ENCODE results near the gene PARP15. TPM values are rescaled to one million over a fixed set of nuclear protein-coding genes. Genes with fewer than 3 reads are reported as not detected.

Gene PARP15
- total RNA-seq, 1 donor from 2014 or later, result 0.36 TPM

DNA sequence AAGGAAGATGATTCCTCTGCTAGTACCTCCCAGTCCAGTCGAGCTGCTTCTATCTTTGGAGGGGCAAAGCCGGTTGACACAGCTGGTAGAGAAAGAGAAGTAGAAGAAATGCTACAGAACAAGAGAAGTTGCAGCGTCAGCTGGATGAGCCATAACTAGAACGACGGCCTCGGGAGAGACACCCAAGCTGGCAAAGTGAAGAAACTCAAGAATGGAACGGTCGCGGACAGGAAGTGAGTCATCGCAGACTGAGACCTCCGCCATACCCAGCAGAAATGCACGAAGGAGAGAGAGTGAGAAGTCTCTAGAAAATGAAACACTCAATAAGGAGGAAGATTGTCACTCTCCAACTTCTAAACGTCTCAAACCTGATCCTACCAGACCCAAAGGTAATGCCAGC, 84.2 kb downstream of the PARP15 start:
- Mint-ChIP-seq H3K4me3 (ENCODE audit: unreplicated experiment) (no peak overlapping the region), H3K4me1 (ENCODE audit: unreplicated experiment) (no peaks in the 10 kb centered on the region), H3K36me3 (ENCODE audit: low read depth, unreplicated experiment) (no peaks in the 10 kb centered on the region), H3K27me3 (ENCODE audit: unreplicated experiment) (peaks cover 5% of the 10 kb centered on the region), H3K9me3 (ENCODE audit: unreplicated experiment) (no peaks in the 10 kb centered on the region), H3K27ac (ENCODE audit: unreplicated experiment) (no peak overlapping the region)
- TF ChIP-seq, protein P1, sequence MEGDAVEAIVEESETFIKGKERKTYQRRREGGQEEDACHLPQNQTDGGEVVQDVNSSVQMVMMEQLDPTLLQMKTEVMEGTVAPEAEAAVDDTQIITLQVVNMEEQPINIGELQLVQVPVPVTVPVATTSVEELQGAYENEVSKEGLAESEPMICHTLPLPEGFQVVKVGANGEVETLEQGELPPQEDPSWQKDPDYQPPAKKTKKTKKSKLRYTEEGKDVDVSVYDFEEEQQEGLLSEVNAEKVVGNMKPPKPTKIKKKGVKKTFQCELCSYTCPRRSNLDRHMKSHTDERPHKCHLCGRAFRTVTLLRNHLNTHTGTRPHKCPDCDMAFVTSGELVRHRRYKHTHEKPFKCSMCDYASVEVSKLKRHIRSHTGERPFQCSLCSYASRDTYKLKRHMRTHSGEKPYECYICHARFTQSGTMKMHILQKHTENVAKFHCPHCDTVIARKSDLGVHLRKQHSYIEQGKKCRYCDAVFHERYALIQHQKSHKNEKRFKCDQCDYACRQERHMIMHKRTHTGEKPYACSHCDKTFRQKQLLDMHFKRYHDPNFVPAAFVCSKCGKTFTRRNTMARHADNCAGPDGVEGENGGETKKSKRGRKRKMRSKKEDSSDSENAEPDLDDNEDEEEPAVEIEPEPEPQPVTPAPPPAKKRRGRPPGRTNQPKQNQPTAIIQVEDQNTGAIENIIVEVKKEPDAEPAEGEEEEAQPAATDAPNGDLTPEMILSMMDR (IDR thresholded peaks at IDR 0.05; ENCODE audit: unreplicated experiment), result no peak
- DNase-seq (ENCODE audit: low spot score), result no peak

GRCh38 chr3:122662505-122662904, 85.1 kb downstream of the PARP15 start:
- Mint-ChIP-seq H3K9me3 (ENCODE audit: unreplicated experiment) (no peaks in the 10 kb centered on the region), H3K27ac (ENCODE audit: unreplicated experiment) (no peak overlapping the region), H3K4me3 (ENCODE audit: unreplicated experiment) (no peak overlapping the region), H3K27me3 (ENCODE audit: unreplicated experiment) (peaks cover 4% of the 10 kb centered on the region), H3K36me3 (ENCODE audit: low read depth, unreplicated experiment) (no peaks in the 10 kb centered on the region), H3K4me1 (ENCODE audit: unreplicated experiment) (no peaks in the 10 kb centered on the region)
- TF ChIP-seq, protein P1 (IDR thresholded peaks at IDR 0.05; ENCODE audit: unreplicated experiment), result no peak
- no peak for DNase-seq (ENCODE audit: low spot score)

GRCh38 chr3:122665226-122665786, 87.9 kb downstream of the PARP15 start:
- no peak for DNase-seq (ENCODE audit: low spot score)
- H3K4me3 Mint-ChIP-seq (ENCODE audit: unreplicated experiment), result no peak overlapping the region
- H3K4me1 Mint-ChIP-seq (ENCODE audit: unreplicated experiment), result no peaks in the 10 kb centered on the region
- peaks cover 4% of the 10 kb centered on the region for H3K27me3 Mint-ChIP-seq (ENCODE audit: unreplicated experiment)
- no peaks in the 10 kb centered on the region for H3K9me3 Mint-ChIP-seq (ENCODE audit: unreplicated experiment)
- TF ChIP-seq, protein P1 (IDR thresholded peaks at IDR 0.05; ENCODE audit: unreplicated experiment), result no peak
- no peaks in the 10 kb centered on the region for H3K36me3 Mint-ChIP-seq (ENCODE audit: low read depth, unreplicated experiment)
- H3K27ac Mint-ChIP-seq (ENCODE audit: unreplicated experiment), result no peak overlapping the region

GRCh38 chr3:122665881-122666280, 88.4 kb downstream of the PARP15 start:
- no peaks in the 10 kb centered on the region for H3K36me3 Mint-ChIP-seq (ENCODE audit: low read depth, unreplicated experiment)
- TF ChIP-seq, protein P1 (IDR thresholded peaks at IDR 0.05; ENCODE audit: unreplicated experiment), result no peak
- H3K4me3 Mint-ChIP-seq (ENCODE audit: unreplicated experiment), result no peak overlapping the region
- no peaks in the 10 kb centered on the region for H3K9me3 Mint-ChIP-seq (ENCODE audit: unreplicated experiment)
- H3K27me3 Mint-ChIP-seq (ENCODE audit: unreplicated experiment), result no peaks in the 10 kb centered on the region
- no peak for DNase-seq (ENCODE audit: low spot score)
- H3K27ac Mint-ChIP-seq (ENCODE audit: unreplicated experiment), result no peak overlapping the region
- no peaks in the 10 kb centered on the region for H3K4me1 Mint-ChIP-seq (ENCODE audit: unreplicated experiment)

DNA sequence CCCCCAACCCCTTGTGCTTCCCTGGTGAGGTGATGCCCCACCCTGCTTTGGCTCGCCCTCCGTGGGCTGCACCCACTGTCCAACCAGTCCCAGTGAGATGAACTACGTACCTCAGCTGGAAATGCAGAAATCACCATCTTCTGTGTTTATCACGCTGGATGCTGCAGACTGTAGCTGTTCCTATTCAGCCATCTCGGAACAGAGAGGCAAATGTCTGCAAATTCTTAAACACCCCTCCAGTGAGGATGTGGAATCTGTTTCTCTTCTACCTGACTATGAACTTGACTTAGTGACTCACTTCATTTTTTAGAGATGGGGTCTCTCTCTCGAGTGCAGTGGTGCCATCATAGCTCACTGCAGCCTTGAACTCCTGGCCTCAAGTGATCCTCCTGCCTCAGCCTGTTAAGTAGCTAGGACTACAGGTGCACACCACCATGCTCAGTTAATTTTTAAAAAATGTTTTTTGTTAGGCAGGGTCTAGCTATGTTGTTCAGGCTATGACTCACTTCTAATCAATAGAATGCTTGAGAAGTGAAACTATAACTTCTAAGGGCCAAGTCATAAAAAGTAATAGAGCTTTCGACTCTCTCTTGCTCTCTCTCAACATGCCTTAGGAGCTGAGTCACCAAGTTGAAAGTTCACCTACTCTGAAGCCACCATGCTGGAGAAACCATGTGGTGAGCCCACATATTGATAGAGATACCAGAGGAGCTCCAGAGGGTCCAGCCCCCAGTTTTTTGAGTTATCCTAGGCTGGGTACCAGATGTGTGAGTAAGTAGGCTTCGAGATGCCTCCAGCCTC, 91.7 kb downstream of the PARP15 start:
- DNase-seq (ENCODE audit: low spot score), result no peak
- no peaks in the 10 kb centered on the region for H3K4me1 Mint-ChIP-seq (ENCODE audit: unreplicated experiment)
- no peak overlapping the region for H3K4me3 Mint-ChIP-seq (ENCODE audit: unreplicated experiment)
- TF ChIP-seq, protein P1 (IDR thresholded peaks at IDR 0.05; ENCODE audit: unreplicated experiment), result no peak
- H3K27ac Mint-ChIP-seq (ENCODE audit: unreplicated experiment), result no peak overlapping the region
- H3K36me3 Mint-ChIP-seq (ENCODE audit: low read depth, unreplicated experiment), result no peaks in the 10 kb centered on the region
- H3K27me3 Mint-ChIP-seq (ENCODE audit: unreplicated experiment), result no peaks in the 10 kb centered on the region
- H3K9me3 Mint-ChIP-seq (ENCODE audit: unreplicated experiment), result no peaks in the 10 kb centered on the region
